GM23248 (cell line): ENCODE data around the gene TMX2. TPM values are rescaled to one million over a fixed set of nuclear protein-coding genes. Genes with fewer than 3 reads are reported as not detected.
A peak's percentile ranks its signal among the peaks of the same experiment; 100 is the strongest.

Experiments
- DNase-seq: peaks from one replicate; pipeline ENCODE4 v3.0.0-alpha.2; 2015
- H2AFZ ChIP-seq: fragments of 200-600 bp; sonication (generic); 2 replicates; pipeline ENCODE4 v1.6.1; 2016; ENCODE audit warnings: antibody characterized with exemption
- H3F3A ChIP-seq: fragments of 200-600 bp; sonication (generic); 2 replicates; pipeline ENCODE4 v1.6.1; 2016; ENCODE audit warnings: mild to moderate bottlenecking, antibody characterized with exemption, mixed run types; ENCODE audit not compliant: insufficient read depth
- H3K27ac ChIP-seq: fragments of 200-600 bp; sonication (generic); 2 replicates; pipeline ENCODE4 v1.5.1; 2016; ENCODE audit warnings: mild to moderate bottlenecking
- H3K27me3 ChIP-seq: fragments of 200-600 bp; sonication (generic); replicated peaks from 2 replicates; pipeline ENCODE4 v1.6.1; 2016; ENCODE audit warnings: mild to moderate bottlenecking; ENCODE audit not compliant: insufficient read depth
- H3K36me3 ChIP-seq: fragments of 200-600 bp; sonication (generic); 2 replicates; pipeline ENCODE4 v1.6.1; 2016; ENCODE audit warnings: low read depth, mild to moderate bottlenecking
- H3K4me1 ChIP-seq: fragments of 200-600 bp; sonication (generic); 2 replicates; pipeline ENCODE4 v1.6.1; 2016; ENCODE audit warnings: mild to moderate bottlenecking; ENCODE audit not compliant: insufficient read depth
- H3K4me2 ChIP-seq: fragments of 200-600 bp; sonication (generic); one replicate; pipeline ENCODE4 v1.6.1; 2016; ENCODE audit warnings: mild to moderate bottlenecking; ENCODE audit not compliant: unreplicated experiment
- H3K4me3 ChIP-seq: fragments of 200-600 bp; sonication (generic); 2 replicates; pipeline ENCODE4 v1.5.1; 2016; ENCODE audit warnings: mild to moderate bottlenecking
- H3K79me2 ChIP-seq: fragments of 200-600 bp; sonication (generic); 2 replicates; pipeline ENCODE4 v1.6.1; 2016; ENCODE audit warnings: mild to moderate bottlenecking; ENCODE audit not compliant: insufficient read depth
- H3K9ac ChIP-seq: fragments of 200-600 bp; sonication (generic); 2 replicates; pipeline ENCODE4 v1.6.1; 2016; ENCODE audit warnings: mild to moderate bottlenecking
- H3K9me2 ChIP-seq: fragments of 200-600 bp; sonication (generic); 2 replicates; pipeline ENCODE4 v1.6.1; 2016; ENCODE audit warnings: mixed run types, mild to moderate bottlenecking, moderate library complexity; ENCODE audit not compliant: insufficient read depth
- H3K9me3 ChIP-seq: fragments of 200-600 bp; sonication (generic); one replicate; pipeline ENCODE4 v1.6.1; 2017; ENCODE audit warnings: low read depth
- H4K20me1 ChIP-seq: fragments of 200-600 bp; sonication (generic); 2 replicates; pipeline ENCODE4 v1.6.0; 2016; ENCODE audit not compliant: insufficient read depth
- EZH2 ChIP-seq: fragments of 200-600 bp; sonication (generic); IDR thresholded peaks from 2 replicates; pipeline ENCODE4 v1.6.1; 2018; ENCODE audit warnings: antibody characterized with exemption, mild to moderate bottlenecking; ENCODE audit not compliant: insufficient read depth, poor library complexity, severe bottlenecking
- EZH2phosphoT487 ChIP-seq: fragments of 200-600 bp; sonication (generic); IDR thresholded peaks from 2 replicates; pipeline ENCODE4 v1.6.1; 2018; ENCODE audit warnings: antibody characterized with exemption, moderate library complexity, mild to moderate bottlenecking, low read depth; ENCODE audit not compliant: insufficient read depth
- WGBS, 2 experiments: methylation state at CpG; one replicate each; pipeline ENCODE4 v1.1.6; 2015 to 2017; ENCODE audit warnings: low lambda C conversion rate in 2 of 2, low coverage in 1 of 2; ENCODE audit errors: missing lambda C conversion rate in 2 of 2; 5-methylcytosine and 5-hydroxymethylcytosine counted together
- in situ Hi-C: fragments of 300-500 bp; cut with MboI; formaldehyde crosslinking; loops from 2 replicates; pipeline ENCODE4 v1.15.0; 2020
- polyA plus RNA-seq: library from polyadenylated mRNA; unstranded; fragments of >200 nt; fragmentation: Nextera tagmentation; extraction: Ambion mirVana; gene quantifications from 2 replicates; pipeline ENCODE4 v1.2.1, GENCODE V29; 2016
- total RNA-seq: library from RNA; depleted of rRNA; stranded (reverse); fragments of >200 nt; shearing (Covaris generic); gene quantifications from 2 replicates; pipeline ENCODE4 v1.2.3, GENCODE V29; 2014

Gene TMX2
- total and polyA plus RNA-seq, 2 experiments from 2014 or later: 88.1 to 105 TPM

- Histone ChIP-seq H3K79me2 (peaks cover 79% of the 10 kb centered on the region), H3K36me3 (no peaks in the 10 kb centered on the region), H3K9me3 (no peaks in the 10 kb centered on the region), H4K20me1 (peaks cover 12% of the 10 kb centered on the region; the same call in 1 of the 2 replicates), H3K27me3 (no peaks in the 10 kb centered on the region), H3K4me2 (peak overlapping the region; percentile 99), H3K9me2 (no peaks in the 10 kb centered on the region), H3K27ac (peak overlapping the region; percentile 86), H3K4me1 (peaks cover 22% of the 10 kb centered on the region), H3K4me3 (peak overlapping the region; percentile 93), H3F3A (peaks cover 32% of the 10 kb centered on the region), H2AFZ (no peak overlapping the region), H3K9ac (peak overlapping the region; percentile 93)
- in situ Hi-C loops: no loop called here
- 0 to 5% methylated on average over 1 of the region's 1 CpG for WGBS, 2 experiments
- peak; percentile 72 for DNase-seq
- TF ChIP-seq EZH2phosphoT487 (no peak), EZH2 (no peak)
Observed at GRCh38 chr11:57763568-57763967, 51.2 kb downstream of the TMX2 start.

DNA sequence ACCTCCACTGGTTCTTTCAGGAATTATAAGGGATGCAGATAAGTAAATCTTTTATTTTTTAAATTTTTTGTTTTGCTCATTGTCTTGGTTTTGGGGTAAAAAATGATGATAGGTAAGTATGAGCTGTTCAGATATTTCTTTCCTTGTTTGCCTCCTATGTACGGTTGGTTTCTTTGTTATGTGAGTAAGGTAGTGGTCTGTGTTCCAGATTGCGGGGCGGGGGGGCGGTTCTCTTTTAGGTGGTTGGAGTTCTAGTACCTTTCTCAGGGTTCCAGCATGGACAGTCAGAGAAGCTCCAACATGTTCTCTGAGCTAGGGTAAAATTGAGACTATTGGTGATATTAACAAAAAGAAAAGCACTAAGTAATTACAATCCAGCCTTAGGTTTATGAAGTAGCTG, 51.6 kb downstream of the TMX2 start:
- H3K27ac ChIP-seq: peak overlapping the region; percentile 86
- peaks cover 84% of the 10 kb centered on the region for H3K79me2 ChIP-seq
- 26 to 29% methylated on average over 4 of the region's 4 CpGs for WGBS, 2 experiments
- H2AFZ ChIP-seq: no peak overlapping the region
- TF ChIP-seq EZH2 (no peak), EZH2phosphoT487 (no peak)
- no peak for DNase-seq
- H3K27me3 ChIP-seq: no peaks in the 10 kb centered on the region
- peak overlapping the region; percentile 93 for H3K9ac ChIP-seq
- H3K4me3 ChIP-seq: peak overlapping the region; percentile 93
- peaks cover 22% of the 10 kb centered on the region for H3K4me1 ChIP-seq
- H3K4me2 ChIP-seq: peak overlapping the region; percentile 99
- no peaks in the 10 kb centered on the region for H3K36me3 ChIP-seq
- peaks cover 12% of the 10 kb centered on the region; the same call in 1 of the 2 replicates for H4K20me1 ChIP-seq
- no peaks in the 10 kb centered on the region for H3K9me2 ChIP-seq
- H3K9me3 ChIP-seq: no peaks in the 10 kb centered on the region
- in situ Hi-C loops: no loop called here
- H3F3A ChIP-seq: peaks cover 32% of the 10 kb centered on the region

GRCh38 chr11:57764566-57764965, 52.2 kb downstream of the TMX2 start:
- no peaks in the 10 kb centered on the region for H3K9me3 ChIP-seq
- peak; percentile 29 for DNase-seq
- H3F3A ChIP-seq: peaks cover 32% of the 10 kb centered on the region
- H3K9me2 ChIP-seq: no peaks in the 10 kb centered on the region
- H2AFZ ChIP-seq: no peak overlapping the region
- H3K4me1 ChIP-seq: peaks cover 22% of the 10 kb centered on the region
- in situ Hi-C loops: no loop called here
- peaks cover 12% of the 10 kb centered on the region; the same call in 1 of the 2 replicates for H4K20me1 ChIP-seq
- peak overlapping the region; percentile 99 for H3K4me2 ChIP-seq
- H3K9ac ChIP-seq: peak overlapping the region; percentile 93
- H3K27me3 ChIP-seq: no peaks in the 10 kb centered on the region
- H3K27ac ChIP-seq: peak overlapping the region; percentile 25
- no peak for TF ChIP-seq EZH2phosphoT487
- no peak for TF ChIP-seq EZH2
- WGBS, 2 experiments: 31 to 34% methylated on average over 2 of the region's 2 CpGs
- H3K4me3 ChIP-seq: peak overlapping the region; percentile 93
- peaks cover 89% of the 10 kb centered on the region for H3K79me2 ChIP-seq
- H3K36me3 ChIP-seq: no peaks in the 10 kb centered on the region

- H3K9ac ChIP-seq: peak overlapping the region; percentile 93
Observed at GRCh38 chr11:57764972-57765371, 52.6 kb downstream of the TMX2 start.

DNA sequence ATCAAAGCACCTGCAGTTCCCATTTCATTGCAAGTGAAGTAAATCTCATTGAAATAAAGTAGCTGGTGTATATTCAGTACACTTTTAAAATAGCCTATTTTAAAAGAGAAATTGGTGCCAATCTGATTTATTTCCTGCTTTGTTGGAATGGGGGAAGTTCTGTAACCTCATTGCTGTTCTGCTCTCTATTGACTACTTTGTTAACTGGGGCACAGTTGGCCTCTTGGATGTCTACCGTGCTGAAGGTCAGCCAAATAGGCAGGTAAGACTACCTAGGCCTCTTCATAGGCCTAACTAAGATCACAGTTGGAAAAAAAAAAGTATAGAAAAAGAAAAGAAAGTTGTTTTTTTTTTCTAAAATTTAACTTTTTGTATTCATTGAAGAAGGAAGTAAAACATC, 58.4 kb downstream of the TMX2 start:
- H3K36me3 ChIP-seq: no peaks in the 10 kb centered on the region
- peaks cover 26% of the 10 kb centered on the region; the same call in 1 of the 2 replicates for H4K20me1 ChIP-seq
- no peaks in the 10 kb centered on the region for H3K27me3 ChIP-seq
- TF ChIP-seq EZH2 (no peak), EZH2phosphoT487 (no peak)
- H3K27ac ChIP-seq: no peak overlapping the region
- no peak overlapping the region for H3K4me3 ChIP-seq
- no peaks in the 10 kb centered on the region for H3K9me2 ChIP-seq
- no peak overlapping the region for H2AFZ ChIP-seq
- no peak overlapping the region for H3K9ac ChIP-seq
- in situ Hi-C loops: no loop called here
- peaks cover 4% of the 10 kb centered on the region; the same call in 1 of the 2 replicates for H3F3A ChIP-seq
- no peak overlapping the region for H3K4me2 ChIP-seq
- no peaks in the 10 kb centered on the region for H3K9me3 ChIP-seq
- no peak for DNase-seq
- peaks cover 100% of the 10 kb centered on the region for H3K79me2 ChIP-seq
- 95 to 100% methylated on average over 1 of the region's 1 CpG for WGBS, 2 experiments
- peaks cover 23% of the 10 kb centered on the region for H3K4me1 ChIP-seq

More at GRCh38 chr11:57764972-57765371, 52.6 kb downstream of the TMX2 start:
- no peak for DNase-seq
- peaks cover 91% of the 10 kb centered on the region for H3K79me2 ChIP-seq
- peak overlapping the region; percentile 25 for H3K27ac ChIP-seq
- peaks cover 32% of the 10 kb centered on the region for H3F3A ChIP-seq
- H3K9me3 ChIP-seq: no peaks in the 10 kb centered on the region
- TF ChIP-seq EZH2: no peak
- in situ Hi-C loops: no loop called here
- H2AFZ ChIP-seq: no peak overlapping the region
- H3K9me2 ChIP-seq: no peaks in the 10 kb centered on the region
- peaks cover 22% of the 10 kb centered on the region for H3K4me1 ChIP-seq
- H3K36me3 ChIP-seq: no peaks in the 10 kb centered on the region
- WGBS, 2 experiments: 2 to 9% methylated on average over 2 of the region's 2 CpGs
- H3K4me2 ChIP-seq: peak overlapping the region; percentile 99
- no peaks in the 10 kb centered on the region for H3K27me3 ChIP-seq
- peaks cover 12% of the 10 kb centered on the region; the same call in 1 of the 2 replicates for H4K20me1 ChIP-seq
- peak overlapping the region; percentile 93 for H3K4me3 ChIP-seq
